PFSK-1 (cell line): ENCODE data around the gene SPNS2.

Source experiments
- POLR2AphosphoS5 ChIP-seq: IDR thresholded peaks from 2 replicates; pipeline ENCODE4 v1.6.1; 2012; ENCODE audit warnings: low read depth, mild to moderate bottlenecking, control low read depth, low read length, moderate library complexity
- REST ChIP-seq, 2 experiments: IDR thresholded peaks; 2 replicates each; pipeline versions ENCODE4 v1.6.1 to v1.8.0; 2011 to 2012; ENCODE audit warnings: low read depth in 2 of 2, low read length in 2 of 2, control low read depth in 1 of 2, inconsistent platforms in 1 of 2, mild to moderate bottlenecking in 1 of 2, moderate library complexity in 1 of 2; ENCODE audit not compliant: insufficient read depth in 1 of 2

DNA sequence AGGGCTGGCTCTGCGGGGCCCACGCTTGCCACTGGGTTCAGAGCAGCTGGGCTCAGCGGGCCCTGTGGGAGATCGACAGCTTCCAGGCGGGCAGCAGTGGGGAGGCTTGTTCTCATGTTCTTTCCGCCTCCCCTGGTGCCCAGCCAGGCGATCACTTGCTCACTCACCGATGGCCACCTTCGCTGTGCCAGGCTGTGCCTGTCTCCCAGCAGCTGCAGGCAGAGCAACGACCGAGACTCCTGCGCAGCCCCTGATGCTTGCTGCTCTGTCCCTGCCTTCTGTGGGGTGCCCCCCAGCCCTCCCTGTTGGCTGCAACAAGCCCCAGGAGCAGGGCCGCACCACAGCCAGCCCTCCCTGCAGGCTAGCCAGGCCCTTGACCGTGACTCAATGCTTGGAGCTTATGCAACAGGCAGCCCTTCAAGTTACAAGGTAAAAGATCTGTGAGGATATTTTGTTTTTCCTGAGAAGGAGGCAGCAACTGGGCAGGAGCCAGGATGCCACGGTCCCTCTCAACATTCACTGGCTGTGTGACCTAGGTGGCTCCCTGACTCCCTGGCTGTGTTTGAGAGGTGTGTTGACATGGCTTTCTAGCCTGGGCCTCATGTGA, 9.6 kb upstream of the SPNS2 start:
- no peak for TF ChIP-seq POLR2AphosphoS5
- TF ChIP-seq REST (IDR thresholded peaks at IDR 0.05; ENCODE audit: insufficient read depth in 1 of 2, low read depth in 2 of 2, low read length in 2 of 2) = no peak
